H1 (cell line): Measurements from ENCODE around the gene GBP6.

ENCODE experiments used
- CHD2 ChIP-seq: IDR thresholded peaks from 2 replicates; pipeline ENCODE4 v1.6.1; 2012; ENCODE audit warnings: low read length, improper control_type of control experiment
- EP300 ChIP-seq, 2 experiments: IDR thresholded peaks; 1 replicate in 1 of 2; 2 replicates in 1 of 2; pipeline ENCODE4 v1.6.1; 2011 to 2012; ENCODE audit warnings: low read depth in 2 of 2, low read length in 2 of 2, mild to moderate bottlenecking in 2 of 2, borderline replicate concordance in 1 of 2, inconsistent platforms in 1 of 2, moderate library complexity in 1 of 2
- EZH2 ChIP-seq: fragments of 200-600 bp; sonication (generic); IDR thresholded peaks from 2 replicates; pipeline ENCODE4 v1.7.1; 2012; ENCODE audit warnings: low read depth, mild to moderate bottlenecking, moderate library complexity, low read length, inconsistent platforms; ENCODE audit not compliant: severe bottlenecking
- HDAC2 ChIP-seq, 2 experiments: fragments of 300-600 bp in 1 of 2; sonication (generic) in 1 of 2; IDR thresholded peaks; 2 replicates each; pipeline ENCODE4 v1.6.1; 2011 to 2012; ENCODE audit warnings: low read depth in 2 of 2, low read length in 2 of 2, mild to moderate bottlenecking in 2 of 2, moderate library complexity in 2 of 2, borderline replicate concordance in 1 of 2, inconsistent platforms in 1 of 2
- POLR2A ChIP-seq, 2 experiments: IDR thresholded peaks; 1 replicate in 1 of 2; 2 replicates in 1 of 2; pipeline ENCODE4 v1.6.1; 2011; ENCODE audit warnings: low read depth in 2 of 2, low read length in 2 of 2, mild to moderate bottlenecking in 2 of 2; ENCODE audit errors: control extremely low read depth in 1 of 2
- RAD21 ChIP-seq, 2 experiments: IDR thresholded peaks in 1 of 2; conservative IDR thresholded peaks in 1 of 2; 2 replicates each; pipeline ENCODE4 v1.6.1; 2011; ENCODE audit warnings: low read depth in 2 of 2, low read length in 2 of 2, improper control_type of control experiment in 1 of 2, inconsistent platforms in 1 of 2, mild to moderate bottlenecking in 1 of 2, moderate library complexity in 1 of 2
- RFX5 ChIP-seq: IDR thresholded peaks from 2 replicates; pipeline ENCODE4 v1.6.1; 2011; ENCODE audit warnings: low read depth, low read length, improper control_type of control experiment, borderline replicate concordance
- SUZ12 ChIP-seq: fragments of 200-600 bp; sonication (generic); IDR thresholded peaks from 2 replicates; pipeline ENCODE4 v1.6.1; 2012; ENCODE audit warnings: mild to moderate bottlenecking, inconsistent platforms, low read length, moderate library complexity, mixed read lengths
- USF2 ChIP-seq: IDR thresholded peaks from 2 replicates; pipeline ENCODE4 v1.6.1; 2011; ENCODE audit warnings: low read length, improper control_type of control experiment
- ZNF274 ChIP-seq: IDR thresholded peaks from 2 replicates; pipeline ENCODE4 v1.7.0; 2012; ENCODE audit warnings: low read length, borderline replicate concordance; ENCODE audit errors: extremely low read depth
- TF ChIP-seq, protein P1 (sequence below), 3 experiments: IDR thresholded peaks; 1 replicate in 2 of 3; 2 replicates in 1 of 3; pipeline versions ENCODE4 v1.5.1 to v1.6.1; 2011; ENCODE audit warnings: low read length in 3 of 3, mild to moderate bottlenecking in 3 of 3, inconsistent platforms in 2 of 3, low read depth in 1 of 3, moderate library complexity in 1 of 3; ENCODE audit not compliant: insufficient read depth in 1 of 3; ENCODE audit errors: control extremely low read depth in 1 of 3

- TF ChIP-seq HDAC2 (IDR thresholded peaks at IDR 0.05; ENCODE audit: borderline replicate concordance in 1 of 2, low read depth in 2 of 2, low read length in 2 of 2) (no peak), EZH2 (no peak), POLR2A (IDR thresholded peaks at IDR 0.05; ENCODE audit: control extremely low read depth in 1 of 2, low read depth in 2 of 2, low read length in 2 of 2) (no peak), RFX5 (no peak), CHD2 (no peak), ZNF274 (no peak), RAD21 (IDR thresholded peaks at IDR 0.05 in 1 of 2, conservative IDR thresholded peaks at IDR 0.05 in 1 of 2; ENCODE audit: low read depth in 2 of 2, low read length in 2 of 2) (no peak), SUZ12 (no peak), EP300 (IDR thresholded peaks at IDR 0.05; ENCODE audit: borderline replicate concordance in 1 of 2, low read depth in 2 of 2, low read length in 2 of 2) (no peak), USF2 (no peak)
- TF ChIP-seq, protein P1, sequence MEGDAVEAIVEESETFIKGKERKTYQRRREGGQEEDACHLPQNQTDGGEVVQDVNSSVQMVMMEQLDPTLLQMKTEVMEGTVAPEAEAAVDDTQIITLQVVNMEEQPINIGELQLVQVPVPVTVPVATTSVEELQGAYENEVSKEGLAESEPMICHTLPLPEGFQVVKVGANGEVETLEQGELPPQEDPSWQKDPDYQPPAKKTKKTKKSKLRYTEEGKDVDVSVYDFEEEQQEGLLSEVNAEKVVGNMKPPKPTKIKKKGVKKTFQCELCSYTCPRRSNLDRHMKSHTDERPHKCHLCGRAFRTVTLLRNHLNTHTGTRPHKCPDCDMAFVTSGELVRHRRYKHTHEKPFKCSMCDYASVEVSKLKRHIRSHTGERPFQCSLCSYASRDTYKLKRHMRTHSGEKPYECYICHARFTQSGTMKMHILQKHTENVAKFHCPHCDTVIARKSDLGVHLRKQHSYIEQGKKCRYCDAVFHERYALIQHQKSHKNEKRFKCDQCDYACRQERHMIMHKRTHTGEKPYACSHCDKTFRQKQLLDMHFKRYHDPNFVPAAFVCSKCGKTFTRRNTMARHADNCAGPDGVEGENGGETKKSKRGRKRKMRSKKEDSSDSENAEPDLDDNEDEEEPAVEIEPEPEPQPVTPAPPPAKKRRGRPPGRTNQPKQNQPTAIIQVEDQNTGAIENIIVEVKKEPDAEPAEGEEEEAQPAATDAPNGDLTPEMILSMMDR (IDR thresholded peaks at IDR 0.05; ENCODE audit: control extremely low read depth in 1 of 3, insufficient read depth in 1 of 3, low read depth in 1 of 3, low read length in 3 of 3), result no peak
Observed at GRCh38 chr1:89356658-89357400, 7.0 kb upstream of the GBP6 start.
